HG02571 (cell line): Measurements from ENCODE around the gene KDSR.

ENCODE experiments used
- ATAC-seq: cut with Tn5 transposase; IDR thresholded peaks from one replicate; pipeline ENCODE4 v1.9.1; 2021; ENCODE audit warnings: mild to moderate bottlenecking, moderate library complexity; ENCODE audit not compliant: unreplicated experiment

The KDSR gene

GRCh38 chr18:63367053-63367953 is at the start of gene KDSR:
Gene KDSR (minus strand): TSS chr18:63367206. CDS start chr18:63367118, 88 bp downstream.
- ATAC-seq, result peak; percentile 88

GRCh38 chr18:63412953-63413352 is 45.9 kb upstream of the KDSR start:
- no peak for ATAC-seq

GRCh38 chr18:63410792-63411191 is 43.8 kb upstream of the KDSR start:
- ATAC-seq, result no peak

GRCh38 chr18:63409301-63409700 is 42.3 kb upstream of the KDSR start:
- ATAC-seq, result no peak

- ATAC-seq, result no peak
These were observed 40.7 kb upstream of the KDSR start for GRCh38 chr18:63407734-63408133.

- ATAC-seq, result no peak
These were observed 39.0 kb upstream of the KDSR start for GRCh38 chr18:63405986-63406385.

GRCh38 chr18:63402246-63403162 is 35.5 kb upstream of the KDSR start:
- ATAC-seq, result no peak

GRCh38 chr18:63399300-63399699 is 32.3 kb upstream of the KDSR start:
- ATAC-seq, result no peak

- no peak for ATAC-seq
These were observed 30.3 kb upstream of the KDSR start for GRCh38 chr18:63397349-63397748.

- ATAC-seq, result no peak
These were observed 28.5 kb upstream of the KDSR start for GRCh38 chr18:63395503-63395902.

GRCh38 chr18:63394954-63395353 is 27.9 kb upstream of the KDSR start:
- ATAC-seq, result no peak

GRCh38 chr18:63387861-63388260 is 20.9 kb upstream of the KDSR start:
- ATAC-seq, result no peak

- no peak for ATAC-seq
These were observed 15.8 kb upstream of the KDSR start for GRCh38 chr18:63382843-63383242.

GRCh38 chr18:63379639-63379962 is 12.6 kb upstream of the KDSR start:
- ATAC-seq, result no peak

GRCh38 chr18:63378919-63379638 is 12.1 kb upstream of the KDSR start:
- no peak for ATAC-seq

GRCh38 chr18:63377275-63377980 is 10.4 kb upstream of the KDSR start:
- no peak for ATAC-seq

GRCh38 chr18:63376538-63376937 is 9.5 kb upstream of the KDSR start:
- no peak for ATAC-seq

GRCh38 chr18:63374540-63374939 is 7.5 kb upstream of the KDSR start:
- ATAC-seq, result no peak

- no peak for ATAC-seq
These were observed 6.2 kb upstream of the KDSR start for GRCh38 chr18:63373161-63373560.

GRCh38 chr18:63368611-63369010 is 1.6 kb upstream of the KDSR start:
- ATAC-seq, result no peak
